ENCODE results near the gene NABP1.

NABP1 gene

GRCh38 chr2:191697870-191698269 lies 19.9 kb downstream of the NABP1 start:
- DNase-seq (ENCODE audit: low read depth), result no peak
- no peak overlapping the region for H3K4me3 ChIP-seq (replicated peaks; ENCODE audit: low read depth, low read length)
- TF ChIP-seq CTCF (IDR thresholded peaks at IDR 0.05; ENCODE audit: low read length, missing control alignments), result no peak

GRCh38 chr2:191699341-191699945 lies 21.5 kb downstream of the NABP1 start:
- no peak overlapping the region for H3K4me3 ChIP-seq (replicated peaks; ENCODE audit: low read depth, low read length)
- TF ChIP-seq CTCF (IDR thresholded peaks at IDR 0.05; ENCODE audit: low read length, missing control alignments), result no peak
- no peak for DNase-seq (ENCODE audit: low read depth)

GRCh38 chr2:191701029-191701428 lies 23.1 kb downstream of the NABP1 start:
- H3K4me3 ChIP-seq (replicated peaks; ENCODE audit: low read depth, low read length), result no peak overlapping the region
- DNase-seq (ENCODE audit: low read depth), result no peak
- TF ChIP-seq CTCF (IDR thresholded peaks at IDR 0.05; ENCODE audit: low read length, missing control alignments), result no peak

GRCh38 chr2:191701696-191702095 lies 23.8 kb downstream of the NABP1 start:
- no peak for TF ChIP-seq CTCF (IDR thresholded peaks at IDR 0.05; ENCODE audit: low read length, missing control alignments)
- no peak for DNase-seq (ENCODE audit: low read depth)
- H3K4me3 ChIP-seq (replicated peaks; ENCODE audit: low read depth, low read length), result no peak overlapping the region

- H3K4me3 ChIP-seq (replicated peaks; ENCODE audit: low read depth, low read length), result no peak overlapping the region
- TF ChIP-seq CTCF (IDR thresholded peaks at IDR 0.05; ENCODE audit: low read length, missing control alignments), result no peak
- DNase-seq (ENCODE audit: low read depth), result no peak
Observed at GRCh38 chr2:191703079-191703725, 25.3 kb downstream of the NABP1 start.

- no peak for DNase-seq (ENCODE audit: low read depth)
- no peak overlapping the region for H3K4me3 ChIP-seq (replicated peaks; ENCODE audit: low read depth, low read length)
- no peak for TF ChIP-seq CTCF (IDR thresholded peaks at IDR 0.05; ENCODE audit: low read length, missing control alignments)
Observed at GRCh38 chr2:191705084-191705483, 27.1 kb downstream of the NABP1 start.

- DNase-seq (ENCODE audit: low read depth), result no peak
- no peak for TF ChIP-seq CTCF (IDR thresholded peaks at IDR 0.05; ENCODE audit: low read length, missing control alignments)
- no peak overlapping the region for H3K4me3 ChIP-seq (replicated peaks; ENCODE audit: low read depth, low read length)
Observed at GRCh38 chr2:191705701-191706100, 27.8 kb downstream of the NABP1 start.

All from fibroblast of pulmonary artery (primary cell).